PC-9 (cell line): ENCODE data around the gene CLEC5A.
"Not testable (repeated sequence)": the region's sequence is repeated elsewhere in the genome, so short reads cannot be mapped to it uniquely, and the experiment has no call there.

ENCODE experiments used
- CTCF ChIP-seq: fragments of 200-600 bp; sonication (generic); conservative IDR thresholded peaks from 2 replicates; pipeline ENCODE4 v1.6.1; 2017; ENCODE audit warnings: mixed run types, antibody characterized with exemption, mild to moderate bottlenecking, moderate library complexity
- EZH2 ChIP-seq: fragments of 200-600 bp; sonication (generic); IDR thresholded peaks from 2 replicates; pipeline ENCODE4 v1.8.0; 2017; ENCODE audit warnings: antibody characterized with exemption, low read depth

DNA sequence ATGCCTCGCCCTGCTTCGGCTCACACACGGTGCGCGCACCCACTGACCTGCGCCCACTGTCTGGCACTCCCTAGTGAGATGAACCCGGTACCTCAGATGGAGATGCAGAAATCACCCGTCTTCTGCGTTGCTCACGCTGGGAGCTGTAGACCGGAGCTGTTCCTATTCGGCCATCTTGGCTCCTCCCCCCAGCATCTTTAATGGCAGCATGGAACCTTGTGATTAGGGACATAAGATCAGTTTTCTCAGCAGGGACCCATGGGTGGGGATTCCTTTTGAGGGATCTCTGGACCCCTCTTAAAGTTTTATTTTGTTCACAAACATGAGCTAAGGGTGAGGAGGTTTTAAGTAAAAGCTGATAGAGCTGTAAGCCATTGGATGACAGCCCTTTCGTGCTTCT lies 39.2 kb upstream of the CLEC5A start:
- not testable (repeated sequence) for TF ChIP-seq CTCF, EZH2
